K562 (cell line): ENCODE results near the gene BMAL1. TPM values are rescaled to one million over a fixed set of nuclear protein-coding genes. Genes with fewer than 3 reads are reported as not detected.

Experiments used
- HLTF ChIP-seq: fragments of 450-650 bp; IDR thresholded peaks from 2 replicates; pipeline ENCODE4 v1.6.1; 2016
- RAD21 ChIP-seq, 2 experiments: fragments of 250-450 bp in 1 of 2; fragments of 450-650 bp in 1 of 2; sonication (Bioruptor Pico) in 1 of 2; formaldehyde crosslinking in 1 of 2; IDR thresholded peaks in 1 of 2; conservative IDR thresholded peaks in 1 of 2; 2 replicates each; pipeline versions ENCODE4 v1.4.0 to v1.8.0; 2020 to 2022; ENCODE audit warnings: mild to moderate bottlenecking in 2 of 2, moderate library complexity in 1 of 2
- ZFP30 ChIP-seq: fragments of 250-450 bp; sonication (Bioruptor Pico); IDR thresholded peaks from 2 replicates; pipeline ENCODE4 v1.8.0; 2022; ENCODE audit warnings: moderate library complexity, mild to moderate bottlenecking, inconsistent platforms, borderline replicate concordance
- polyA plus RNA-seq, 8 experiments: library from polyadenylated mRNA; depleted of rRNA in 4 of 8; stranded (reverse) in 5 of 8; unstranded in 3 of 8; fragments of >200 nt; fragmentation: Nextera tagmentation in 2 of 8; fragmentation: Illumina TruSeq in 1 of 8; extraction: Ambion mirVana in 2 of 8; extraction: Trizol in 1 of 8; gene quantifications; 2 replicates each; pipeline versions ENCODE4 v1.2.1 to v1.2.3, GENCODE V29; 2011 to 2014; ENCODE audit warnings: inconsistent platforms in 1 of 8, missing spikeins in 1 of 8
- total RNA-seq, 7 experiments: library from RNA; depleted of rRNA in 6 of 7; stranded (reverse); fragments of >200 nt in 6 of 7; fragmentation: Illumina TruSeq in 2 of 7; extraction: Trizol in 2 of 7; gene quantifications; 2 replicates each; pipeline versions ENCODE4 v1.2.1 to v1.2.3, GENCODE V29; 2011 to 2021; ENCODE audit warnings: low replicate concordance in 1 of 7
- TF ChIP-seq, protein P1 (sequence below), 2 experiments: fragments of 450-650 bp; formaldehyde crosslinking in 1 of 2; IDR thresholded peaks; 2 replicates each; pipeline versions ENCODE4 v1.4.0 to v1.6.1; 2014 to 2020; ENCODE audit warnings: mild to moderate bottlenecking in 2 of 2, borderline replicate concordance in 1 of 2, low read depth in 1 of 2

The BMAL1 gene
- total and polyA plus RNA-seq, 9 of the 15 experiments (the other 6 are each of a cell fraction or from before 2014, with no cell fraction given) = 0.14 to 2.4 (median 0.64) TPM

DNA sequence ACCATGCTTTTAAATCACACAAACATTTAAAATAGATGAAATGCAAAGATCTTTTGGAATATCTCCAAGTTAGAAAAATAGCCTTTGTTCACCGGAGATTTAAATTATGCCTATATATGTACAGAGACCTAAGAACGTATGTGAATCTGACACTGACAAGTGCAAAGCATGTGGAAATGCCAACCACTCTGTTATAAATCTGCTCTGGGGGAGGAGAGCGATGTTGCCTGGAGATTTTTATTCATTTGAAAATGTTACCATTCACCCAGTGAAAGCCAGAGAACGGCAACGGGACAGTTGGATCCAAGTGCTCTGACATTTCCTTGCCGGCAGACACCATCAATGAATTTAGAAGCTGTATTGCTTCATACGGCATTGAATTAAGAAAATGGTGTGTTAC is 39.8 kb upstream of the BMAL1 start (continued):
- TF ChIP-seq, protein P1, sequence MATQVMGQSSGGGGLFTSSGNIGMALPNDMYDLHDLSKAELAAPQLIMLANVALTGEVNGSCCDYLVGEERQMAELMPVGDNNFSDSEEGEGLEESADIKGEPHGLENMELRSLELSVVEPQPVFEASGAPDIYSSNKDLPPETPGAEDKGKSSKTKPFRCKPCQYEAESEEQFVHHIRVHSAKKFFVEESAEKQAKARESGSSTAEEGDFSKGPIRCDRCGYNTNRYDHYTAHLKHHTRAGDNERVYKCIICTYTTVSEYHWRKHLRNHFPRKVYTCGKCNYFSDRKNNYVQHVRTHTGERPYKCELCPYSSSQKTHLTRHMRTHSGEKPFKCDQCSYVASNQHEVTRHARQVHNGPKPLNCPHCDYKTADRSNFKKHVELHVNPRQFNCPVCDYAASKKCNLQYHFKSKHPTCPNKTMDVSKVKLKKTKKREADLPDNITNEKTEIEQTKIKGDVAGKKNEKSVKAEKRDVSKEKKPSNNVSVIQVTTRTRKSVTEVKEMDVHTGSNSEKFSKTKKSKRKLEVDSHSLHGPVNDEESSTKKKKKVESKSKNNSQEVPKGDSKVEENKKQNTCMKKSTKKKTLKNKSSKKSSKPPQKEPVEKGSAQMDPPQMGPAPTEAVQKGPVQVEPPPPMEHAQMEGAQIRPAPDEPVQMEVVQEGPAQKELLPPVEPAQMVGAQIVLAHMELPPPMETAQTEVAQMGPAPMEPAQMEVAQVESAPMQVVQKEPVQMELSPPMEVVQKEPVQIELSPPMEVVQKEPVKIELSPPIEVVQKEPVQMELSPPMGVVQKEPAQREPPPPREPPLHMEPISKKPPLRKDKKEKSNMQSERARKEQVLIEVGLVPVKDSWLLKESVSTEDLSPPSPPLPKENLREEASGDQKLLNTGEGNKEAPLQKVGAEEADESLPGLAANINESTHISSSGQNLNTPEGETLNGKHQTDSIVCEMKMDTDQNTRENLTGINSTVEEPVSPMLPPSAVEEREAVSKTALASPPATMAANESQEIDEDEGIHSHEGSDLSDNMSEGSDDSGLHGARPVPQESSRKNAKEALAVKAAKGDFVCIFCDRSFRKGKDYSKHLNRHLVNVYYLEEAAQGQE (IDR thresholded peaks at IDR 0.05; ENCODE audit: borderline replicate concordance) = no peak
- TF ChIP-seq, protein P1 (CRISPR knock-in tag; IDR thresholded peaks at IDR 0.05; ENCODE audit: low read depth) = no peak
- TF ChIP-seq ZFP30 (CRISPR knock-in tag) (no peak), RAD21 (CRISPR knock-in tag; conservative IDR thresholded peaks at IDR 0.05 in 1 of 2, IDR thresholded peaks at IDR 0.05 in 1 of 2) (no peak), HLTF (no peak)
- TF ChIP-seq, all 486 proteins: peak for 0
